GM12878 (cell line): Measurements from ENCODE around the gene ACBD5. TPM values are rescaled to one million over a fixed set of nuclear protein-coding genes. Genes with fewer than 3 reads are reported as not detected.
A peak's percentile ranks its signal among the peaks of the same experiment; 100 is the strongest.
"Not testable (repeated sequence)": the region's sequence is repeated elsewhere in the genome, so short reads cannot be mapped to it uniquely, and the experiment has no call there.

Source experiments
- ATAC-seq: fragments of 200-7000 bp; cut with Tn5 transposase; 3 replicates; pipeline ENCODE4 v1.9.1; 2020; ENCODE audit warnings: mild to moderate bottlenecking, moderate library complexity
- BruUV-seq: library from RNA; stranded (reverse); fragments of 400-500 nt; replicated peaks from 2 replicates; lab custom pipeline; 2021; lab: Mats Ljungman, UMichigan
- CTCF ChIA-PET: fragments of 300-600 bp; sonication (Branson Sonifier 250); formaldehyde crosslinking; extraction: SDS; loops from one replicate; lab custom pipeline; 2021; ENCODE audit warnings: inconsistent platforms; lab: Yijun Ruan, JAX
- POLR2A ChIA-PET: fragments of 350-600 bp; formaldehyde crosslinking; extraction: SDS; loops from one replicate; lab custom pipeline; 2021; ENCODE audit warnings: inconsistent platforms; lab: Charles Lee
- RAD21 ChIA-PET: fragments of 300-600 bp; sonication (Branson Sonifier 250); formaldehyde crosslinking; loops from one replicate; lab custom pipeline; 2023; ENCODE audit warnings: antibody characterized with exemption; ENCODE audit not compliant: unreplicated experiment; lab: Charles Lee
- SMC1A ChIA-PET: fragments of 300-600 bp; sonication (Branson Sonifier 250); formaldehyde crosslinking; loops from one replicate; lab custom pipeline; 2023; ENCODE audit not compliant: unreplicated experiment, uncharacterized antibody; lab: Charles Lee
- DNase-seq: peaks from one replicate; pipeline ENCODE4 v3.0.0-alpha.2; 2011; ENCODE audit warnings: low read depth, low spot score
- FAIRE-seq: peaks from 3 replicates; lab custom pipeline; 2011; peaks lifted over from hg19 to GRCh38; lab: Jason Lieb, UNC
- H2AFZ ChIP-seq: 2 replicates; pipeline ENCODE4 v1.6.0; 2011; ENCODE audit warnings: low read depth, low read length, control low read depth; ENCODE audit not compliant: control insufficient read depth
- H3K27ac ChIP-seq: 2 replicates; pipeline ENCODE4 v1.5.1; 2011; ENCODE audit warnings: control low read depth; ENCODE audit not compliant: control insufficient read depth, insufficient read depth
- H3K27me3 ChIP-seq, 2 experiments: replicated peaks in 1 of 2; 2 replicates each; pipeline versions ENCODE4 v1.6.0 to v1.6.1; 2011; ENCODE audit warnings: low read length in 1 of 2; ENCODE audit not compliant: control insufficient read depth in 2 of 2, insufficient read depth in 2 of 2
- H3K36me3 ChIP-seq, 2 experiments: 2 replicates each; pipeline ENCODE4 v1.5.1; 2011; ENCODE audit warnings: low read length in 1 of 2; ENCODE audit not compliant: control insufficient read depth in 2 of 2, insufficient read depth in 2 of 2
- H3K4me1 ChIP-seq: 2 replicates; pipeline ENCODE4 v1.6.1; 2011; ENCODE audit warnings: mild to moderate bottlenecking, low read length, moderate library complexity, mixed read lengths; ENCODE audit not compliant: control insufficient read depth, insufficient read depth
- H3K4me2 ChIP-seq: 2 replicates; pipeline ENCODE4 v1.6.0; 2011; ENCODE audit warnings: control low read depth; ENCODE audit not compliant: control insufficient read depth, insufficient read depth
- H3K4me3 ChIP-seq: fragments of 200-600 bp; sonication (generic); 2 replicates; pipeline ENCODE4 v1.5.1; 2016
- H3K79me2 ChIP-seq: 2 replicates; pipeline ENCODE4 v1.6.0; 2011; ENCODE audit warnings: low read length; ENCODE audit not compliant: control insufficient read depth, insufficient read depth
- H3K9ac ChIP-seq: 2 replicates; pipeline ENCODE4 v1.8.0; 2011; ENCODE audit warnings: low read length, control low read depth, mixed read lengths; ENCODE audit not compliant: control insufficient read depth, insufficient read depth
- H3K9me3 ChIP-seq: replicated peaks from 3 replicates; pipeline ENCODE4 v1.5.1; 2011; ENCODE audit warnings: mild to moderate bottlenecking, low read length; ENCODE audit not compliant: control insufficient read depth, insufficient read depth
- H4K20me1 ChIP-seq: 2 replicates; pipeline ENCODE4 v1.6.0; 2011; ENCODE audit not compliant: control insufficient read depth, insufficient read depth
- E4F1 ChIP-seq: fragments of 450-650 bp; IDR thresholded peaks from 2 replicates; pipeline ENCODE4 v1.6.1; 2018; ENCODE audit warnings: borderline replicate concordance, mild to moderate bottlenecking; ENCODE audit not compliant: partially characterized antibody
- HDGF ChIP-seq: fragments of 450-650 bp; IDR thresholded peaks from 2 replicates; pipeline ENCODE4 v1.6.1; 2016; ENCODE audit warnings: antibody characterized with exemption
- MYB ChIP-seq: fragments of 150-350 bp; IDR thresholded peaks from 2 replicates; pipeline ENCODE4 v1.6.1; 2014; ENCODE audit warnings: mild to moderate bottlenecking, low read depth, low read length, borderline replicate concordance
- NFYA ChIP-seq: IDR thresholded peaks from 2 replicates; pipeline ENCODE4 v1.6.1; 2011; ENCODE audit warnings: low read depth, mild to moderate bottlenecking, low read length, improper control_type of control experiment, borderline replicate concordance
- NR2F1 ChIP-seq: fragments of 450-650 bp; conservative IDR thresholded peaks from 2 replicates; pipeline ENCODE4 v1.6.1; 2017; ENCODE audit warnings: mild to moderate bottlenecking
- RELA ChIP-seq: fragments of 450-650 bp; IDR thresholded peaks from 2 replicates; pipeline ENCODE4 v1.8.0; 2014; ENCODE audit warnings: borderline replicate concordance; ENCODE audit not compliant: partially characterized antibody
- SUPT20H ChIP-seq: IDR thresholded peaks from 2 replicates; pipeline ENCODE4 v1.6.1; 2011; ENCODE audit warnings: low read depth, mild to moderate bottlenecking, low read length, moderate library complexity, borderline replicate concordance; ENCODE audit not compliant: control insufficient read depth
- USF2 ChIP-seq: IDR thresholded peaks from 2 replicates; pipeline ENCODE4 v1.6.1; 2011; ENCODE audit warnings: low read depth, low read length, improper control_type of control experiment, borderline replicate concordance
- YY1 ChIP-seq: IDR thresholded peaks from 2 replicates; pipeline ENCODE4 v1.6.1; 2011; ENCODE audit warnings: low read depth, mild to moderate bottlenecking, low read length
- ZNF384 ChIP-seq: IDR thresholded peaks from 2 replicates; pipeline ENCODE4 v1.6.1; 2012; ENCODE audit warnings: low read depth, mild to moderate bottlenecking, low read length, improper control_type of control experiment, borderline replicate concordance
- ZNF622 ChIP-seq: fragments of 450-650 bp; IDR thresholded peaks from 2 replicates; pipeline ENCODE4 v1.6.1; 2017; ENCODE audit warnings: mild to moderate bottlenecking, inconsistent platforms
- WGBS: methylation state at CpG from one replicate; pipeline ENCODE4 v1.1.6; 2016; ENCODE audit warnings: low lambda C conversion rate; ENCODE audit not compliant: insufficient replicate concordance, insufficient coverage; ENCODE audit errors: missing lambda C conversion rate; 5-methylcytosine and 5-hydroxymethylcytosine counted together
- in situ Hi-C: fragments of 300-500 bp; cut with MboI; formaldehyde crosslinking; loops from 9 replicates; pipeline ENCODE4 v1.14.3; 2018; ENCODE audit warnings: mixed read lengths
- intact Hi-C: fragments of 100-400 bp; cut with micrococcal nuclease; formaldehyde crosslinking; loops from one replicate; pipeline ENCODE4 v1.14.2; 2022; ENCODE audit not compliant: unreplicated experiment
- polyA plus RNA-seq, 11 experiments: library from polyadenylated mRNA; depleted of rRNA in 4 of 11; unstranded in 6 of 11; stranded (reverse) in 5 of 11; fragments of >200 nt; fragmentation: Nextera tagmentation in 4 of 11; fragmentation: Illumina TruSeq in 1 of 11; extraction: Ambion mirVana in 4 of 11; extraction: Trizol in 1 of 11; gene quantifications; 1 replicate in 1 of 11; 2 replicates in 10 of 11; pipeline versions ENCODE4 v1.2.1 to v1.2.3, GENCODE V29; 2011 to 2016; ENCODE audit warnings: inconsistent platforms in 2 of 11, missing spikeins in 2 of 11, low read depth in 1 of 11
- total RNA-seq, 4 experiments: library from RNA; depleted of rRNA in 3 of 4; stranded (reverse); fragments of >200 nt in 3 of 4; fragmentation: Illumina TruSeq in 1 of 4; extraction: Trizol in 1 of 4; gene quantifications; 2 replicates each; pipeline versions ENCODE4 v1.2.1 to v1.2.3, GENCODE V29; 2013 to 2021
- TF ChIP-seq, protein P1 (sequence below): IDR thresholded peaks from 2 replicates; pipeline ENCODE4 v1.6.1; 2012; ENCODE audit warnings: low read depth, low read length, improper control_type of control experiment

ACBD5 gene
- total and polyA plus RNA-seq, 10 of the 15 experiments (the other 5 are each of a cell fraction or from before 2014, with no cell fraction given): 2.4 to 22.3 (median 12.4) TPM

GRCh38 chr10:27236589-27237128, 3.9 kb downstream of the ACBD5 start:
- ChIA-PET POLR2A (interaction anchor here (0.6 kb wide), 1 partner anchor 490 kb away, joined by 3 read pairs; no protein-coding TSS in a partner anchor), CTCF (interaction anchor here (2.0 to 6.8 kb wide), 3 partner anchors 10 to 16 kb away, joined by 10 to 67 read pairs (median 17); no protein-coding TSS in a partner anchor), SMC1A (interaction anchor here (0.6 to 1.3 kb wide), 6 partner anchors 12 to 582 kb away, joined by 3 to 5 read pairs (median 4); no protein-coding TSS in a partner anchor), RAD21 (interaction anchor here (2.4 kb wide), 1 partner anchor 13 kb away, joined by 10 read pairs; no protein-coding TSS in a partner anchor)
- H3K4me3 ChIP-seq, H4K20me1 ChIP-seq, H3K36me3 ChIP-seq, H3K4me1 ChIP-seq, in situ Hi-C loops, H3K27me3 ChIP-seq, intact Hi-C loops, DNase-seq, FAIRE-seq, BruUV-seq, ATAC-seq, H2AFZ ChIP-seq, H3K4me2 ChIP-seq, H3K9me3 ChIP-seq, H3K9ac ChIP-seq, H3K27ac ChIP-seq: not testable (repeated sequence)
- WGBS: 83% methylated on average over 9 of the region's 9 CpGs
- peak; percentile 56 for TF ChIP-seq ZNF384
- peaks cover 18% of the 10 kb centered on the region for H3K79me2 ChIP-seq

- ATAC-seq (no peak), DNase-seq (no peak), FAIRE-seq (no peak)
- intact Hi-C loops: no loop called here
- Histone ChIP-seq H3K27ac (no peak overlapping the region), H3K36me3 (peaks cover 0 to 6% of the 10 kb centered on the region in 2 experiments; a peak in 2 of 4 replicates), H2AFZ (no peak overlapping the region), H3K27me3 (no peaks in the 10 kb centered on the region), H3K4me2 (no peak overlapping the region), H3K9ac (no peak overlapping the region), H3K9me3 (no peaks in the 10 kb centered on the region), H3K4me3 (no peak overlapping the region), H3K4me1 (no peaks in the 10 kb centered on the region), H3K79me2 (peaks cover 16% of the 10 kb centered on the region), H4K20me1 (no peaks in the 10 kb centered on the region)
- ChIA-PET POLR2A (no interaction called here), RAD21 (interaction anchor here (1.0 to 2.4 kb wide), 2 partner anchors 12 to 17 kb away, joined by 5 to 10 read pairs; no protein-coding TSS in a partner anchor), CTCF (interaction anchor here (1.2 to 6.8 kb wide), 5 partner anchors 9 to 373 kb away, joined by 3 to 67 read pairs (median 10); no protein-coding TSS in a partner anchor), SMC1A (interaction anchor here (0.6 to 2.1 kb wide), 6 partner anchors 12 to 133 kb away, joined by 3 to 7 read pairs (median 4); no protein-coding TSS in a partner anchor)
- in situ Hi-C loops: no loop called here
- BruUV-seq: no TSS peak
- 100% methylated on average over 1 of the region's 1 CpG for WGBS
- no peak for TF ChIP-seq YY1
- TF ChIP-seq NFYA: no peak
- TF ChIP-seq MYB: no peak
- TF ChIP-seq NR2F1: no peak
- TF ChIP-seq, protein P1, sequence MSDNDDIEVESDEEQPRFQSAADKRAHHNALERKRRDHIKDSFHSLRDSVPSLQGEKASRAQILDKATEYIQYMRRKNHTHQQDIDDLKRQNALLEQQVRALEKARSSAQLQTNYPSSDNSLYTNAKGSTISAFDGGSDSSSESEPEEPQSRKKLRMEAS: no peak
- no peak for TF ChIP-seq RELA
- TF ChIP-seq HDGF: no peak
- TF ChIP-seq E4F1: no peak
- no peak for TF ChIP-seq ZNF622
- no peak for TF ChIP-seq SUPT20H
- no peak for TF ChIP-seq USF2
Observed at GRCh38 chr10:27235706-27236105, 4.9 kb downstream of the ACBD5 start.
